HFF-Myc (cell line): ENCODE data around the gene MLN.
"Not testable (repeated sequence)": the region's sequence is repeated elsewhere in the genome, so short reads cannot be mapped to it uniquely, and the experiment has no call there.

Experiments
- DNase-seq: peaks from one replicate; pipeline ENCODE4 v3.0.0-alpha.2; 2011; ENCODE audit warnings: low read depth; ENCODE audit errors: extremely low read depth
- H3K4me3 ChIP-seq: replicated peaks from 2 replicates; pipeline ENCODE4 v1.5.1; 2011; ENCODE audit warnings: low read depth, mild to moderate bottlenecking, control low read depth, low read length
- CTCF ChIP-seq: IDR thresholded peaks from 2 replicates; pipeline ENCODE4 v1.5.1; 2012; ENCODE audit warnings: mild to moderate bottlenecking, low read depth, low read length, control low read depth; ENCODE audit errors: missing control alignments

The MLN gene

DNA sequence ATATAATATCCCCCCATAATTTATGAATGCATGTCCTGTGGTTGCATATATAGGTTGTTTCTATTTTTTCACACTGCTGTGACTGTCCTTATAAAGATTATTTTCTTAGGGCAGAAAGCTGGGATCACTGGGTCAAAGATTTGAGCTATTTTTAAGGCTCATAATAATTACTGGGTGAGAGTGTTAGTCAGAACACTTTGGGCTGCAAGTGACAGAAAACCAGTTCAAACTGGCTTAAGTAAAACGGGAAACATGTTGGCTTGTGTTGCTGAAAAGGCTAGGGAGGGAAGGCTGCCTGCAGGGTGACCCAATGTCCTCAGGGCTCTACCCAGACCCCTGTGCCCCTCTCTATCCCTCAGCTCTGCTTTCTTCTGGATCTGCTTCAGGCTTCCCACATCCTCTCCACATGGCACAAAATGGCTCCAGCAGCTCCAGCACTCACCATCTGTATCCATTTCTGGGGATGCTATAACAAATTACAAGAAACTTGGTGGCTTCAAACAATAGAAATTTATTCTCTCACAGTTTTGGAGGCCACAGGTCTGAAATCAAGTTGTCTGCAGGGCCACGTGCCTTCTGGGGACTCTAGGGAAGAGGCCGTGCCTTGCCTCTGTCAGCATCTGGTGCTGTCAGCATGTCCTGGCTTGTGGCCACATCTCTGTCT, 33.1 kb upstream of the MLN start:
- no peak overlapping the region for H3K4me3 ChIP-seq
- DNase-seq: no peak
- TF ChIP-seq CTCF: no peak

DNA sequence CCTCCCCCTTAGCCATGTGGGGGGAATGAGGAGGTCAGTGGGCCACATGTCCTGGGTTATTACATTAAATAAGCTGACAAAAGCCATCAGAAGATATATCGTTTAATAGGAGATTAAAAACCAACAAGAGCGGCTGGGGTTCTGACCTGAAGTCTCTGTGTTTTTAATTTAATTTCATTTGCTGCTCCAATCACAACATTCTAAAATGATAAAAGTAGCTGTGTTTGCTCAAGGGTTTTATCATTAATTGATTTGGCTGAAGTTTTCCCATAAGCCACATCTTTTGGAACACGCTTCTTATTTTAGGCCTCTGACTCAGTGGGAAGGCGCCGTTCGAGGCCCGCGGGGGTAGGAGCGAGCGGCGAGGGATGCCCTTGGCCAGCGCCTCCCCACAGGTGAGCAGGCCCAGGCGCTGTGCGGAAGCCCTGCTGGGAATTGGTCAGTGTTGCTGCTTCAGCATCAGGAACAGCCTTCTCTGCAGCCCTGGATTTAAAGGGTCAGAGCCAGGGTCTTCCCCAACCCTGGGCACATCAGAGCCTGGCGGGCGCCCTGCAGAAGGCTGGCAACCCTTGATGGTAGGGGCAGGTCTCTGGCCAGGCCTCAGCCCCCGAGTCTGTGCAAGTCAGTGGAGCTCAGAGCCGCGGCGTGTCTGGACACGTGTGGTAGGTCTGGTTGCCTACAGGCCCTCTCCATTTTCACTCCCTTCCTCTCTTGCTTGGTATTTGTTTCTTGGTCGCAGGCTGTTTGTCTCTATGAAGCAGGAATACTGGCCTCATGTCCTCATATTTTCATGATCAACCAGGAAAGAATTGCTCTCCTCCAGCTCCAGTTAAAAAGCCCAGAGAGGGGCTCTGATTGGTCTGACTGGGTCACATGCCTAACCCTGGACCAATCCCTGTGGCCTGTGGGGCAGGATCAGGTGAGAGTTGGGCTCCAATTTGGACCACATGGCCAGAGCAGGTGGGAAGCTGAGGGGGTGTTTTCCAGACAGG, 30.9 kb upstream of the MLN start:
- no peak for TF ChIP-seq CTCF
- H3K4me3 ChIP-seq: no peak overlapping the region
- DNase-seq: no peak

GRCh38 chr6:33833599-33833998, 29.8 kb upstream of the MLN start:
- no peak for DNase-seq
- no peak overlapping the region for H3K4me3 ChIP-seq
- no peak for TF ChIP-seq CTCF

DNA sequence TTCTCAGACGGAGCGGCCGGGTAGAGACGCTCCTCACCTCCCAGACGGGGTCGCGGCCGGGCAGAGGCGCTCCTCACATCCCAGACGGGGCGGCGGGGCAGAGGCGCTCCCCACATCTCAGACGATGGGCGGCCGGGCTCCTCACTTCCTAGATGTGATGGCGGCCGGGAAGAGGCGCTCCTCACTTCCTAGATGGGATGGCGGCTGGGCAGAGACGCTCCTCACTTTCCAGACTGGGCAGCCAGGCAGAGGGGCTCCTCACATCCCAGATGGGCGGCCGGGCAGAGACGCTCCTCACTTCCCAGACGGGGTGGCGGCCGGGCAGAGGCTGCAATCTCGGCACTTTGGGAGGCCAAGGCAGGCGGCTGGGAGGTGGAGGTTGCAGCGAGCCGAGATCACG, 29.0 kb upstream of the MLN start:
- not testable (repeated sequence) for H3K4me3 ChIP-seq, DNase-seq

DNA sequence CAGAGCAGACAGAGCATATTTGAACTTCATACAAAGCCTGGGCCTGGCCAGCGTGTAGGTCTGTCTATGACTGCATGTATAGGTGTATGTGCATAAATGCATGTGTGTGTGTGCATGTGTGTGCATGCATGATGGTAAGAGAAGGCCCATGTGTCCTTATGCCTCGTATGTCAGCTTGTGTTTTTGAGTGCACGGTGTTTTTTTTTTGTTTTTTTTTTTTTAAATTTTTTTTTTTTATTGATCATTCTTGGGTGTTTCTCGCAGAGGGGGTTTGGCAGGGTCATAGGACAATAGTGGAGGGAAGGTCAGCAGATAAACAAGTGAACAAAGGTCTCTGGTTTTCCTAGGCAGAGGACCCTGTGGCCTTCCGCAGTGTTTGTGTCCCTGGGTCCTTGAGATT, 27.9 kb upstream of the MLN start:
- H3K4me3 ChIP-seq, DNase-seq: not testable (repeated sequence)

- no peak for TF ChIP-seq CTCF
- no peak for DNase-seq
- no peak overlapping the region for H3K4me3 ChIP-seq
Measured at GRCh38 chr6:33830635-33831240, 26.9 kb upstream of the MLN start.

GRCh38 chr6:33828764-33829731, 25.2 kb upstream of the MLN start:
- DNase-seq: no peak
- no peak for TF ChIP-seq CTCF
- no peak overlapping the region for H3K4me3 ChIP-seq
